Dendritic cell treated with granulocyte-macrophage colony-stimulating factor and Interleukin-4, amounts not matched to agents 40 ng/mL and 50 ng/mL, for 4 days (primary cell): ENCODE measurements around the gene RAB28.
"Not testable (repeated sequence)": the region's sequence is repeated elsewhere in the genome, so short reads cannot be mapped to it uniquely, and the experiment has no call there.

Experiments
- H3K27ac Mint-ChIP-seq: one replicate; pipeline ENCODE4 v1.8.0; 2022; ENCODE audit warnings: mild to moderate bottlenecking, mixed read lengths
- H3K27me3 Mint-ChIP-seq: one replicate; pipeline ENCODE4 v1.8.0; 2022; ENCODE audit warnings: mild to moderate bottlenecking, mixed read lengths
- H3K36me3 Mint-ChIP-seq: one replicate; pipeline ENCODE4 v1.8.0; 2022; ENCODE audit warnings: low read depth, mixed read lengths
- H3K4me1 Mint-ChIP-seq: one replicate; pipeline ENCODE4 v1.8.0; 2022; ENCODE audit warnings: low read depth, mixed read lengths
- H3K4me3 Mint-ChIP-seq: one replicate; pipeline ENCODE4 v1.8.0; 2022; ENCODE audit warnings: mild to moderate bottlenecking, moderate library complexity, mixed read lengths
- H3K9me3 Mint-ChIP-seq: one replicate; pipeline ENCODE4 v1.8.0; 2022; ENCODE audit warnings: mixed read lengths
- intact Hi-C: fragments of 100-400 bp; cut with micrococcal nuclease; formaldehyde crosslinking; loops from one replicate; pipeline ENCODE4 v1.15.0; 2022

Gene RAB28

GRCh38 chr4:13409324-13409723 lies 74.8 kb downstream of the RAB28 start:
- peaks cover 24% of the 10 kb centered on the region for H3K9me3 Mint-ChIP-seq
- intact Hi-C loops = no loop called here
- peaks cover 12% of the 10 kb centered on the region for H3K4me1 Mint-ChIP-seq
- peaks cover 10% of the 10 kb centered on the region for H3K36me3 Mint-ChIP-seq
- no peaks in the 10 kb centered on the region for H3K27me3 Mint-ChIP-seq
- no peak overlapping the region for H3K4me3 Mint-ChIP-seq
- H3K27ac Mint-ChIP-seq = no peak overlapping the region

GRCh38 chr4:13406156-13406555 lies 78.0 kb downstream of the RAB28 start:
- H3K27me3 Mint-ChIP-seq, intact Hi-C loops, H3K4me3 Mint-ChIP-seq: not testable (repeated sequence)

GRCh38 chr4:13403833-13404232 lies 80.3 kb downstream of the RAB28 start:
- Mint-ChIP-seq H3K36me3 (no peaks in the 10 kb centered on the region), H3K9me3 (peaks cover 12% of the 10 kb centered on the region), H3K27ac (no peak overlapping the region), H3K4me1 (no peaks in the 10 kb centered on the region), H3K27me3 (no peaks in the 10 kb centered on the region), H3K4me3 (no peak overlapping the region)
- intact Hi-C loops = no loop called here

More at GRCh38 chr4:13406156-13406555, 78.0 kb downstream of the RAB28 start:
- not testable (repeated sequence) for H3K27ac Mint-ChIP-seq, H3K4me1 Mint-ChIP-seq
- Mint-ChIP-seq H3K9me3 (peaks cover 24% of the 10 kb centered on the region), H3K36me3 (peaks cover 10% of the 10 kb centered on the region)

- no peaks in the 10 kb centered on the region for H3K4me1 Mint-ChIP-seq
- H3K27ac Mint-ChIP-seq = no peak overlapping the region
- H3K4me3 Mint-ChIP-seq = no peak overlapping the region
- no peaks in the 10 kb centered on the region for H3K36me3 Mint-ChIP-seq
- intact Hi-C loops = no loop called here
- no peaks in the 10 kb centered on the region for H3K27me3 Mint-ChIP-seq
- peaks cover 12% of the 10 kb centered on the region for H3K9me3 Mint-ChIP-seq
Observed at GRCh38 chr4:13403326-13403725, 80.8 kb downstream of the RAB28 start.

GRCh38 chr4:13399257-13399656 lies 84.9 kb downstream of the RAB28 start:
- H3K9me3 Mint-ChIP-seq = no peaks in the 10 kb centered on the region
- H3K36me3 Mint-ChIP-seq = no peaks in the 10 kb centered on the region
- H3K4me1 Mint-ChIP-seq = no peaks in the 10 kb centered on the region
- no peak overlapping the region for H3K4me3 Mint-ChIP-seq
- no peaks in the 10 kb centered on the region for H3K27me3 Mint-ChIP-seq
- H3K27ac Mint-ChIP-seq = no peak overlapping the region
- intact Hi-C loops = no loop called here

GRCh38 chr4:13396161-13396560 lies 88.0 kb downstream of the RAB28 start:
- H3K9me3 Mint-ChIP-seq = no peaks in the 10 kb centered on the region
- no peak overlapping the region for H3K27ac Mint-ChIP-seq
- intact Hi-C loops = no loop called here
- H3K27me3 Mint-ChIP-seq = no peaks in the 10 kb centered on the region
- H3K4me3 Mint-ChIP-seq = no peak overlapping the region
- no peaks in the 10 kb centered on the region for H3K4me1 Mint-ChIP-seq
- H3K36me3 Mint-ChIP-seq = no peaks in the 10 kb centered on the region

- H3K27ac Mint-ChIP-seq, H3K4me3 Mint-ChIP-seq, H3K36me3 Mint-ChIP-seq, intact Hi-C loops, H3K27me3 Mint-ChIP-seq: not testable (repeated sequence)
- Mint-ChIP-seq H3K9me3 (peaks cover 11% of the 10 kb centered on the region), H3K4me1 (peaks cover 11% of the 10 kb centered on the region)
Observed at GRCh38 chr4:13389901-13390300, 94.2 kb downstream of the RAB28 start.

- Mint-ChIP-seq H3K4me1 (peaks cover 11% of the 10 kb centered on the region), H3K27me3 (no peaks in the 10 kb centered on the region), H3K4me3 (no peak overlapping the region), H3K9me3 (peaks cover 26% of the 10 kb centered on the region), H3K27ac (no peak overlapping the region), H3K36me3 (peaks cover 6% of the 10 kb centered on the region)
- intact Hi-C loops = no loop called here
Observed at GRCh38 chr4:13386405-13387107, 97.6 kb downstream of the RAB28 start.

- Mint-ChIP-seq H3K4me3 (no peak overlapping the region), H3K4me1 (no peaks in the 10 kb centered on the region), H3K27me3 (no peaks in the 10 kb centered on the region), H3K9me3 (peaks cover 26% of the 10 kb centered on the region), H3K36me3 (peaks cover 6% of the 10 kb centered on the region), H3K27ac (no peak overlapping the region)
- intact Hi-C loops = no loop called here
Observed at GRCh38 chr4:13384055-13384454, 100.1 kb downstream of the RAB28 start.

GRCh38 chr4:13378973-13379759 lies 105.0 kb downstream of the RAB28 start:
- intact Hi-C loops = no loop called here
- no peak overlapping the region for H3K27ac Mint-ChIP-seq

GRCh38 chr4:13371048-13371447 lies 113.1 kb downstream of the RAB28 start:
- H3K27ac Mint-ChIP-seq = no peak overlapping the region
- H3K27me3 Mint-ChIP-seq = no peaks in the 10 kb centered on the region
- H3K4me3 Mint-ChIP-seq = no peak overlapping the region
- H3K36me3 Mint-ChIP-seq = peaks cover 14% of the 10 kb centered on the region
- no peaks in the 10 kb centered on the region for H3K4me1 Mint-ChIP-seq
- H3K9me3 Mint-ChIP-seq = no peaks in the 10 kb centered on the region
- intact Hi-C loops = no loop called here

More at GRCh38 chr4:13378973-13379759, 105.0 kb downstream of the RAB28 start:
- H3K36me3 Mint-ChIP-seq = peaks cover 11% of the 10 kb centered on the region
- no peak overlapping the region for H3K4me3 Mint-ChIP-seq
- no peaks in the 10 kb centered on the region for H3K4me1 Mint-ChIP-seq
- no peaks in the 10 kb centered on the region for H3K27me3 Mint-ChIP-seq
- peaks cover 7% of the 10 kb centered on the region for H3K9me3 Mint-ChIP-seq

- no peak overlapping the region for H3K27ac Mint-ChIP-seq
- intact Hi-C loops = no loop called here
Observed at GRCh38 chr4:13368217-13368616, 115.9 kb downstream of the RAB28 start.

GRCh38 chr4:13367691-13368090 lies 116.4 kb downstream of the RAB28 start:
- Mint-ChIP-seq H3K9me3 (no peaks in the 10 kb centered on the region), H3K4me3 (no peak overlapping the region), H3K27ac (no peak overlapping the region), H3K36me3 (peaks cover 31% of the 10 kb centered on the region), H3K4me1 (no peaks in the 10 kb centered on the region), H3K27me3 (no peaks in the 10 kb centered on the region)
- intact Hi-C loops = no loop called here

More at GRCh38 chr4:13368217-13368616, 115.9 kb downstream of the RAB28 start:
- H3K4me1 Mint-ChIP-seq = no peaks in the 10 kb centered on the region
- peaks cover 31% of the 10 kb centered on the region for H3K36me3 Mint-ChIP-seq
- H3K9me3 Mint-ChIP-seq = no peaks in the 10 kb centered on the region
- H3K4me3 Mint-ChIP-seq = no peak overlapping the region
- no peaks in the 10 kb centered on the region for H3K27me3 Mint-ChIP-seq

GRCh38 chr4:13367244-13367643 lies 116.9 kb downstream of the RAB28 start:
- no peaks in the 10 kb centered on the region for H3K9me3 Mint-ChIP-seq
- peaks cover 31% of the 10 kb centered on the region for H3K36me3 Mint-ChIP-seq
- H3K4me3 Mint-ChIP-seq = no peak overlapping the region
- no peaks in the 10 kb centered on the region for H3K4me1 Mint-ChIP-seq
- intact Hi-C loops = no loop called here
- no peak overlapping the region for H3K27ac Mint-ChIP-seq
- H3K27me3 Mint-ChIP-seq = no peaks in the 10 kb centered on the region
